HCT116 (cell line): ENCODE measurements around the gene TFF2. TPM values are rescaled to one million over a fixed set of nuclear protein-coding genes. Genes with fewer than 3 reads are reported as not detected.

Experiments
- ATAC-seq: fragments of 200-7000 bp; cut with Tn5 transposase; 2 replicates; pipeline ENCODE4 v1.9.1; 2020; ENCODE audit warnings: mild to moderate bottlenecking, moderate library complexity
- BruUV-seq: library from RNA; stranded (reverse); fragments of 400-500 nt; replicated peaks from 2 replicates; lab custom pipeline; 2021; lab: Mats Ljungman, UMichigan
- CTCF ChIA-PET: fragments of 300-600 bp; sonication (Branson Sonifier 250); formaldehyde crosslinking; loops from one replicate; lab custom pipeline; 2021; ENCODE audit warnings: antibody characterized with exemption; lab: Charles Lee
- POLR2A ChIA-PET: fragments of 300-600, 350-600 bp; sonication (Branson Sonifier 250); formaldehyde crosslinking; loops from one replicate; lab custom pipeline; 2021; ENCODE audit warnings: antibody characterized with exemption; lab: Charles Lee
- RAD21 ChIA-PET, 2 experiments: fragments of 300-600 bp; sonication (Branson Sonifier 250); formaldehyde crosslinking; loops; one replicate each; lab custom pipeline; 2023; ENCODE audit warnings: low total read pairs in 2 of 2; ENCODE audit not compliant: uncharacterized antibody in 2 of 2, unreplicated experiment in 2 of 2, low non-redundant PET in 1 of 2; lab: Charles Lee
- DNase-seq: peaks from one replicate; pipeline ENCODE4 v3.0.0-alpha.2; 2010; ENCODE audit warnings: low read depth, low spot score
- H2AFZ ChIP-seq: fragments of 200-600 bp; shearing (Covaris generic), sonication (generic); 2 replicates; pipeline ENCODE4 v1.6.1; 2017; ENCODE audit warnings: low read depth, mixed run types, mixed read lengths, antibody characterized with exemption, low read length; ENCODE audit not compliant: poor library complexity, severe bottlenecking
- H3K27ac ChIP-seq: 2 replicates; pipeline ENCODE4 v1.5.1; 2012; ENCODE audit warnings: low read depth, low read length
- H3K27me3 ChIP-seq: fragments of 200-600 bp; sonication (generic); 2 replicates; pipeline ENCODE4 v1.6.1; 2016; ENCODE audit warnings: mixed run types, low read length, mixed read lengths; ENCODE audit not compliant: insufficient read depth
- H3K36me3 ChIP-seq, 2 experiments: fragments of 200-500 bp in 1 of 2; fragments of 200-600 bp in 1 of 2; sonication (Bioruptor generic) in 1 of 2; sonication (generic) in 1 of 2; 2 replicates each; pipeline versions ENCODE4 v1.5.1 to v1.6.1; 2014 to 2016; ENCODE audit warnings: low read length in 2 of 2, inconsistent platforms in 1 of 2, mixed read lengths in 1 of 2, mixed run types in 1 of 2; ENCODE audit not compliant: insufficient read depth in 2 of 2, control insufficient read depth in 1 of 2
- H3K4me1 ChIP-seq, 2 experiments: fragments of 200-600 bp in 1 of 2; sonication (generic) in 1 of 2; 2 replicates each; pipeline versions ENCODE4 v1.5.1 to v1.6.1; 2012 to 2017; ENCODE audit warnings: low read length in 2 of 2, inconsistent platforms in 1 of 2, mild to moderate bottlenecking in 1 of 2, mixed read lengths in 1 of 2, mixed run types in 1 of 2, moderate library complexity in 1 of 2; ENCODE audit not compliant: insufficient read depth in 2 of 2, control insufficient read depth in 1 of 2
- H3K4me2 ChIP-seq: fragments of 200-600 bp; sonication (generic); 2 replicates; pipeline ENCODE4 v1.6.1; 2017; ENCODE audit warnings: mixed run types, low read length, mixed read lengths
- H3K4me3 ChIP-seq, 2 experiments: fragments of 200-600 bp in 1 of 2; sonication (generic) in 1 of 2; replicated peaks in 1 of 2; 2 replicates each; pipeline ENCODE4 v1.5.1; 2011 to 2016; ENCODE audit warnings: low read length in 2 of 2, control low read depth in 1 of 2, low read depth in 1 of 2, mild to moderate bottlenecking in 1 of 2, mixed read lengths in 1 of 2, mixed run types in 1 of 2
- H3K79me2 ChIP-seq: fragments of 200-600 bp; sonication (generic); 2 replicates; pipeline ENCODE4 v1.6.1; 2017; ENCODE audit warnings: mild to moderate bottlenecking, mixed run types, low read length, moderate library complexity, mixed read lengths; ENCODE audit not compliant: insufficient read depth
- H3K9ac ChIP-seq: fragments of 200-600 bp; sonication (generic); 2 replicates; pipeline ENCODE4 v1.6.1; 2016; ENCODE audit warnings: low read length, mixed read lengths
- H3K9me2 ChIP-seq: fragments of 200-600 bp; sonication (generic), shearing (Covaris generic); 2 replicates; pipeline ENCODE4 v1.6.1; 2017; ENCODE audit warnings: mixed run types, mild to moderate bottlenecking, moderate library complexity; ENCODE audit not compliant: insufficient read depth
- H3K9me3 ChIP-seq, 2 experiments: fragments of 200-500 bp in 1 of 2; fragments of 200-600 bp in 1 of 2; sonication (Bioruptor generic) in 1 of 2; sonication (generic) in 1 of 2; 2 replicates each; pipeline ENCODE4 v1.6.1; 2014 to 2017; ENCODE audit warnings: low read length in 2 of 2, mixed read lengths in 2 of 2, inconsistent platforms in 1 of 2, low read depth in 1 of 2, mild to moderate bottlenecking in 1 of 2, mixed run types in 1 of 2, moderate library complexity in 1 of 2; ENCODE audit not compliant: control insufficient read depth in 1 of 2, insufficient read depth in 1 of 2
- H4K20me1 ChIP-seq: fragments of 200-600 bp; sonication (generic), shearing (Covaris generic); 2 replicates; pipeline ENCODE4 v1.6.1; 2017; ENCODE audit warnings: mixed run types, mild to moderate bottlenecking, moderate library complexity; ENCODE audit not compliant: insufficient read depth
- CBX3 ChIP-seq: IDR thresholded peaks from 2 replicates; pipeline ENCODE4 v1.6.1; 2012; ENCODE audit warnings: low read depth
- CEBPB ChIP-seq: IDR thresholded peaks from 2 replicates; pipeline ENCODE4 v1.6.1; 2012; ENCODE audit warnings: low read depth
- EGR1 ChIP-seq: IDR thresholded peaks from 2 replicates; pipeline ENCODE4 v1.6.1; 2012; ENCODE audit warnings: low read depth
- EZH2phosphoT487 ChIP-seq: fragments of 200-600 bp; IDR thresholded peaks from 2 replicates; pipeline ENCODE4 v1.6.1; 2018; ENCODE audit warnings: antibody characterized with exemption, borderline replicate concordance
- JUND ChIP-seq: IDR thresholded peaks from 2 replicates; pipeline ENCODE4 v1.6.1; 2012
- MAX ChIP-seq: IDR thresholded peaks from 2 replicates; pipeline ENCODE4 v1.6.1; 2012
- POLR2A ChIP-seq: IDR thresholded peaks from 2 replicates; pipeline ENCODE4 v1.7.0; 2011; ENCODE audit warnings: borderline replicate concordance; ENCODE audit not compliant: insufficient read depth, insufficient read length; ENCODE audit errors: extremely low read depth
- POLR2AphosphoS5 ChIP-seq: IDR thresholded peaks from 2 replicates; pipeline ENCODE4 v1.6.1; 2011; ENCODE audit warnings: mild to moderate bottlenecking, low read depth, low read length, moderate library complexity
- SP1 ChIP-seq: IDR thresholded peaks from 2 replicates; pipeline ENCODE4 v1.6.1; 2012; ENCODE audit warnings: low read depth
- SRF ChIP-seq: IDR thresholded peaks from 2 replicates; pipeline ENCODE4 v1.6.1; 2012; ENCODE audit warnings: low read depth
- TCF7L2 ChIP-seq: IDR thresholded peaks from 2 replicates; pipeline ENCODE4 v1.7.0; 2011; ENCODE audit warnings: borderline replicate concordance, inconsistent platforms; ENCODE audit not compliant: insufficient read depth, insufficient read length; ENCODE audit errors: extremely low read depth
- YY1 ChIP-seq: IDR thresholded peaks from 2 replicates; pipeline ENCODE4 v1.6.1; 2011; ENCODE audit warnings: low read length, low read depth, moderate library complexity, mild to moderate bottlenecking; ENCODE audit not compliant: insufficient replicate concordance; ENCODE audit errors: extremely low read depth
- intact Hi-C: fragments of 100-400 bp; cut with micrococcal nuclease; formaldehyde crosslinking; loops from 2 replicates; pipeline ENCODE4 v1.10.0; 2022
- total RNA-seq: library from RNA; stranded (reverse); gene quantifications from one replicate; pipeline ENCODE4 v1.2.1, GENCODE V29; 2021; ENCODE audit not compliant: unreplicated experiment

TFF2 gene
- total RNA-seq, 1 experiment from 2014 or later = not detected

- Histone ChIP-seq H4K20me1 (no peaks in the 10 kb centered on the region), H3K79me2 (no peaks in the 10 kb centered on the region), H3K27ac (no peak overlapping the region), H3K4me3 (no peak overlapping the region), H3K27me3 (no peaks in the 10 kb centered on the region), H3K4me1 (no peaks in the 10 kb centered on the region), H3K9me2 (no peaks in the 10 kb centered on the region), H3K4me2 (no peak overlapping the region), H3K9me3 (no peaks in the 10 kb centered on the region), H3K9ac (no peak overlapping the region), H3K36me3 (no peaks in the 10 kb centered on the region), H2AFZ (no peak overlapping the region)
- ChIA-PET CTCF (interaction anchor here (2.1 kb wide), 1 partner anchor 8 kb away, joined by 7 read pairs; no protein-coding TSS in a partner anchor), RAD21 (interaction anchor here in 1 of 2 experiments (0.6 kb wide), 1 partner anchor 133 kb away, joined by 3 read pairs; no protein-coding TSS in a partner anchor), POLR2A (no interaction called here)
- DNase-seq = no peak
- ATAC-seq = no peak
- BruUV-seq = no TSS peak
- TF ChIP-seq SP1 = no peak
- no peak for TF ChIP-seq EZH2phosphoT487
- TF ChIP-seq TCF7L2 = no peak
- no peak for TF ChIP-seq CEBPB
- TF ChIP-seq SRF = no peak
- TF ChIP-seq POLR2A = no peak
- no peak for TF ChIP-seq MAX
- TF ChIP-seq JUND = no peak
- intact Hi-C loops = no loop called here
Observed at GRCh38 chr21:42317826-42318746, 32.7 kb downstream of the TFF2 start.

- intact Hi-C loops = no loop called here
- CTCF ChIA-PET = no interaction called here
- ATAC-seq = no peak
- Histone ChIP-seq H3K9me2 (no peaks in the 10 kb centered on the region), H3K27me3 (no peaks in the 10 kb centered on the region)
- no peak for TF ChIP-seq MAX
- no peak for TF ChIP-seq EGR1
- no peak for TF ChIP-seq YY1
- TF ChIP-seq POLR2AphosphoS5 = no peak
- TF ChIP-seq CBX3 = no peak
- TF ChIP-seq, all 23 proteins: peak for 0
- Histone ChIP-seq H2AFZ (no peak overlapping the region), H3K36me3 (no peaks in the 10 kb centered on the region), H3K27ac (no peak overlapping the region), H3K4me2 (no peak overlapping the region), H3K4me3 (no peak overlapping the region), H3K9ac (no peak overlapping the region), H3K79me2 (no peaks in the 10 kb centered on the region), H3K9me3 (no peaks in the 10 kb centered on the region), H3K4me1 (no peaks in the 10 kb centered on the region), H4K20me1 (no peaks in the 10 kb centered on the region)
- POLR2A ChIA-PET = no interaction called here
- no peak for DNase-seq
- RAD21 ChIA-PET = interaction anchor here in 1 of 2 experiments (0.6 kb wide), 1 partner anchor 133 kb away, joined by 3 read pairs; no protein-coding TSS in a partner anchor
- no TSS peak for BruUV-seq
Observed at GRCh38 chr21:42317341-42317741, 33.5 kb downstream of the TFF2 start.
